Nephron (organoid): Measurements from ENCODE around the gene MAGI2.

Experiments
- H3K27ac Mint-ChIP-seq, 3 experiments: 2 replicates each; pipeline ENCODE4 v1.8.0; 2020; ENCODE audit warnings: mixed read lengths in 3 of 3, mild to moderate bottlenecking in 2 of 3, moderate library complexity in 1 of 3
- H3K27me3 Mint-ChIP-seq: 2 replicates; pipeline ENCODE4 v1.8.0; 2021; ENCODE audit warnings: low read depth, mild to moderate bottlenecking, moderate library complexity, mixed read lengths
- H3K36me3 Mint-ChIP-seq: 2 replicates; pipeline ENCODE4 v1.8.0; 2020; ENCODE audit warnings: low read depth, mixed read lengths
- H3K4me1 Mint-ChIP-seq: 2 replicates; pipeline ENCODE4 v1.8.0; 2020; ENCODE audit warnings: mixed read lengths
- H3K4me3 Mint-ChIP-seq, 3 experiments: 2 replicates each; pipeline ENCODE4 v1.8.0; 2020; ENCODE audit warnings: mild to moderate bottlenecking in 3 of 3, mixed read lengths in 3 of 3, moderate library complexity in 2 of 3
- H3K9me3 Mint-ChIP-seq: 2 replicates; pipeline ENCODE4 v1.8.0; 2020; ENCODE audit warnings: mixed read lengths
- TF ChIP-seq, protein P1 (sequence below), 3 experiments: fragments of 200-600 bp; sonication (generic); IDR thresholded peaks; one replicate each; pipeline ENCODE4 v1.5.0; 2021; ENCODE audit warnings: antibody characterized with exemption in 3 of 3; ENCODE audit not compliant: unreplicated experiment in 3 of 3

MAGI2 gene

DNA sequence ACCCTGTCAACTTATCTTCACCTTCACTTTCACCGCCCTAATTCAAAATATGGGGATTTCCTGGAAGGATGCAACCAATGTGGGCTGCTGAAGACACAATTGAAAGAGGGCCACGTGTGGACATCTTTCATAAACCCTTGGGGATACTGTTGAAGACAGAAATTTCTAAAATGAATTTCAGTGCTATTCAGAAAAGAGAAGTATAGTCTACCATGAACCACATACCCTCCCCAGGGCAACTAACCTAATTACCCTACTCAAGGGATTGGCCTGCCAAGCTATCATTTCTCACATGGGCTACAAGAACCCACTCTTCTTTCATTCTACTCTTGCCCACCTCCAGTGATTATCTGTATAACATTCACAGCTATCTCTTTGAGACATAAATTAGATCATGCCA lies 1428.9 kb downstream of the MAGI2 start:
- Mint-ChIP-seq H3K36me3 (no peaks in the 10 kb centered on the region), H3K4me3 (no peak overlapping the region), H3K27me3 (no peaks in the 10 kb centered on the region), H3K4me1 (peaks cover 16% of the 10 kb centered on the region), H3K9me3 (no peaks in the 10 kb centered on the region), H3K27ac (no peak overlapping the region)
- TF ChIP-seq, protein P1, sequence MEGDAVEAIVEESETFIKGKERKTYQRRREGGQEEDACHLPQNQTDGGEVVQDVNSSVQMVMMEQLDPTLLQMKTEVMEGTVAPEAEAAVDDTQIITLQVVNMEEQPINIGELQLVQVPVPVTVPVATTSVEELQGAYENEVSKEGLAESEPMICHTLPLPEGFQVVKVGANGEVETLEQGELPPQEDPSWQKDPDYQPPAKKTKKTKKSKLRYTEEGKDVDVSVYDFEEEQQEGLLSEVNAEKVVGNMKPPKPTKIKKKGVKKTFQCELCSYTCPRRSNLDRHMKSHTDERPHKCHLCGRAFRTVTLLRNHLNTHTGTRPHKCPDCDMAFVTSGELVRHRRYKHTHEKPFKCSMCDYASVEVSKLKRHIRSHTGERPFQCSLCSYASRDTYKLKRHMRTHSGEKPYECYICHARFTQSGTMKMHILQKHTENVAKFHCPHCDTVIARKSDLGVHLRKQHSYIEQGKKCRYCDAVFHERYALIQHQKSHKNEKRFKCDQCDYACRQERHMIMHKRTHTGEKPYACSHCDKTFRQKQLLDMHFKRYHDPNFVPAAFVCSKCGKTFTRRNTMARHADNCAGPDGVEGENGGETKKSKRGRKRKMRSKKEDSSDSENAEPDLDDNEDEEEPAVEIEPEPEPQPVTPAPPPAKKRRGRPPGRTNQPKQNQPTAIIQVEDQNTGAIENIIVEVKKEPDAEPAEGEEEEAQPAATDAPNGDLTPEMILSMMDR (IDR thresholded peaks at IDR 0.05; ENCODE audit: unreplicated experiment in 3 of 3) = no peak

DNA sequence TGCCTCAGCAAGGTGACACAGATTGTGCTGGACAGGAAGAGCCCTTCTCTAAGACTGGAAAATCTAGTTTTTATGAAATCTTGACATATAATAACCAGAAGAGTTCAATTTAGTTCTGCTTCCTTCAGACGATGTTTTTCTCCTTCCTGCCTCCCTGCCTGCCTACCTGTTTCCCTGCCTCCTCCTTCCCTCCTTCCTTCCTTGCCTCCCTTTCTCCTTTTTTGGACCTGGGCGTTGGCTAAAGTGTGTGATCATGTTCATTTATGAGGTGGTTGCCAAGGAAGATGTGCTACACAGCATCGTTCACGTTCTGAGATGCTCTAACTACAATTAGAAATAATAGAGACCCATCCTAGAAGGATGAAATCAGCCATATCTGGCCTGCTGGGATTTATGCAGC lies 1430.3 kb downstream of the MAGI2 start:
- Mint-ChIP-seq H3K36me3 (no peaks in the 10 kb centered on the region), H3K27ac (no peak overlapping the region), H3K4me1 (peaks cover 25% of the 10 kb centered on the region), H3K27me3 (no peaks in the 10 kb centered on the region), H3K9me3 (no peaks in the 10 kb centered on the region), H3K4me3 (no peak overlapping the region)
- TF ChIP-seq, protein P1 (IDR thresholded peaks at IDR 0.05; ENCODE audit: unreplicated experiment in 3 of 3) = no peak

DNA sequence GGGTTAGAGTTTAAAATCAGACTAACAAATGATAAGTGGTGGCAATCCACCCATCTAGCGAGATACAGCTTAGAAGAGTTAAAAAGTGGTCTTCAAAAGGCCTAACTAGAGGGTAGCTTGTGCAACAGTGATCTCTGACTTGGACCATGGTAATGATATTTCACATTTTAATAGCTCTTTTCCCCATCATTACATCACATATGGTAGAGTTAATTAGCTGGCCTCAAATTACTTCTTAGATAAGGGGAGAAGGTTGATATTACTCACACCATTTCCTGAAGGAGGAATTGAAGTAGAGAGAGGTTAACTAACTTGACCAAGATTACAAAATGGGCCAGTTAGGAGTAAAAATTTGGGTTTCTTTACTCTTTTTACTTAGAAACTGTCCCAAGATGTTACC lies 1431.3 kb downstream of the MAGI2 start:
- H3K4me1 Mint-ChIP-seq = peaks cover 35% of the 10 kb centered on the region

DNA sequence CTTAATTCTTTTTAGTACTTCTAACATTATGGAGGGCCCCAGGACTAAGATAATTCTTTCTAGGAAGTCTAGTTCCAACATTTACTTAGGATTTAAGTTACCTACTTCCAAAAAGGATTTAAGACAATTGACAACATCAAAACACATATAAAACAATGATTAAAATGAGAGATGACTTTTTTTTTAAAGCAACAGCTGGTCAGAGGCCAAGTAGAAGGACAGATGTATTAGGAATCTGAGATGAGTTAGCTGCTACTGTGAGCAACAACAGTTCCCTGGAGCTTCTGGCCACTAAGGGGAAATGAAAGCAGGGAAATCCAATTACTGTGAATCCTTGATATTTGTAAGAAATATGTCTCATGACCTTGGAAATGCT lies 1432.6 kb downstream of the MAGI2 start:
- peaks cover 41% of the 10 kb centered on the region for H3K4me1 Mint-ChIP-seq
- H3K9me3 Mint-ChIP-seq = no peaks in the 10 kb centered on the region
- peak overlapping the region; percentile 83 to 89 (median 87) for H3K4me3 Mint-ChIP-seq

More for the DNA sequence above, 1431.3 kb downstream of the MAGI2 start:
- H3K4me3 Mint-ChIP-seq = no peak overlapping the region
- H3K36me3 Mint-ChIP-seq = no peaks in the 10 kb centered on the region
- no peaks in the 10 kb centered on the region for H3K27me3 Mint-ChIP-seq
- no peak overlapping the region for H3K27ac Mint-ChIP-seq
- TF ChIP-seq, protein P1 (IDR thresholded peaks at IDR 0.05; ENCODE audit: unreplicated experiment in 3 of 3) = no peak
- H3K9me3 Mint-ChIP-seq = no peaks in the 10 kb centered on the region

DNA sequence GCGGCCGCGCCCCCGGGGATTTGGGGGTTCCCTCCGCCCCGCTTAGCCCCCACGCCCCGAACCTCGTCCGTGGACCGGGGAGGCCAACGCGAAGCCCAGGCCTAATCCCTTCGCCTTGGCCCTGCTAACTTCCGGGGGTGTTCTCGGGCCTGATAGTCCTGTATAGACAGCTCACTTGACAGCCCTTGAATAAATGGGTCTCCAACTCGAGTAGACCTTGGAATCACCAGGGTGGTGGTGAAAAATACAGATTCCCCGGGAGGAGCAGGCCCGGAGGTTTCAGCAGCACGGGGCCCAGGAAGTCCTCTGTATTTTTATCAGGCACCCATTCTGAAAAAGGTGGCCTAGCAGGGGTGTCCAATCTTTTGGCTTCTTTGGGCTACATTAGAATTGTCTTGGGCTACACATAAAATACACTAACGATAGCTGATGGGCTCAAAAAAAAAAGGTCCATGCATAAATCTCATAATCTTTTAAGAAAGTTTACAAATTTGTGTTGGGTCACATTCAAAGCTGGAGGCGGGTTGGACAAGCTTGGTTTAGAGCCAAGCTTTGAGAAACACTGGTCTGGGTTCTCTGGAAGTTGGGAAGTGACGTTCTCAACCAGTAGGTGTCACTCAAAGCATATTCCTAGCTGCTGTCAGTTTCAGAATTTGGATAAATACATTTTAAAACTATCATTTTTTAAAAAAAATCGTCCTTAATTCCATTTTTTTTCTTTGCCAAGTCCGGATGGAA lies 1433.2 kb downstream of the MAGI2 start:
- TF ChIP-seq, protein P1 (IDR thresholded peaks at IDR 0.05; ENCODE audit: unreplicated experiment in 3 of 3) = peak; percentile 64 to 78 (median 72)
- no peaks in the 10 kb centered on the region for H3K9me3 Mint-ChIP-seq
- peaks cover 41% of the 10 kb centered on the region for H3K4me1 Mint-ChIP-seq
- H3K36me3 Mint-ChIP-seq = no peaks in the 10 kb centered on the region
- no peaks in the 10 kb centered on the region for H3K27me3 Mint-ChIP-seq
- peak overlapping the region; percentile 94 to 98 (median 96) for H3K27ac Mint-ChIP-seq
- peak overlapping the region; percentile 83 to 89 (median 87) for H3K4me3 Mint-ChIP-seq

More for the DNA sequence above, 1432.6 kb downstream of the MAGI2 start:
- peak overlapping the region; percentile 94 to 98 (median 96) for H3K27ac Mint-ChIP-seq
- TF ChIP-seq, protein P1 (IDR thresholded peaks at IDR 0.05; ENCODE audit: unreplicated experiment in 3 of 3) = peak in 1 of 3 experiments; percentile 2
- no peaks in the 10 kb centered on the region for H3K36me3 Mint-ChIP-seq
- H3K27me3 Mint-ChIP-seq = no peaks in the 10 kb centered on the region
